MM.1S (cell line): ENCODE results near the gene ARHGEF12.

Experiments used
- EZH2 ChIP-seq: fragments of 300-600 bp; sonication (generic); optimal IDR thresholded peaks from 2 replicates; pipeline ENCODE3; 2017; ENCODE audit warnings: low read depth, mild to moderate bottlenecking, antibody characterized with exemption, low read length, mixed read lengths
- TF ChIP-seq, protein P1 (sequence below): fragments of 300-600 bp; sonication (generic); IDR thresholded peaks from 2 replicates; pipeline ENCODE4 v1.5.1; 2016; ENCODE audit warnings: antibody characterized with exemption, low read length, mixed read lengths

DNA sequence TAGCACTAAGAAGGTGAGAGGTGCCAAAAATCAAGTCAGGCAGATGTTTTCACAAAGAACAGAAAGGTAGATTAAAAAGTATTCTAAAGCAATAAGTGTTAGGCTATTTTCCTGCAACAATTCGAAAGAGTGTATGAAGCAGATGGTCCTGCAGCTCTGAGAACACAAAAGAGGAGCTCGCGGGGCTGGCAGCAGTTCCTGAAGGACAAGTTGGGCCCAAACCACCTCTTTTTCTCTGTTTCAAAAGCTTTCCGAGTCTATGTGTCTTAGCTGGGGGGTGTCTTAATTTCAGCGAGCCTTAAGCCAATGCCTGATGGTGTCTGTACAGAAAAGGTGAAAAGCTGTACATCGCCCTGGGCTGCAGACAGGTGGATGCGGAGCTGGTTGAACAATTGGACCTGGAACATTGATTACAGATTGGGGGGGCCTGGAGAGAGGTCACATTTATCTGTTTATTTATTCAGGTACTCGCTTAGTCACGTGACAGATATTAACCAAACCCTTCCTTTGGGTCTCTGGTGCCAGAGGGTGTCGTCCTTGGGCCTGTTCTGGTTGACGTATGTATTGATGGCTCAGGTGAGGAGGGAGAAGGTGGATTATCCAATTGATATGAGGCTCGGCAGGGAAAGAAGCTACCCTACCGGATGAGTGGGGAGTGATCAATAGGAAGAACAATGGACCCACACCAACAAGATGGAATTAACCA is 200.0 kb downstream of the ARHGEF12 start:
- TF ChIP-seq, protein P1, sequence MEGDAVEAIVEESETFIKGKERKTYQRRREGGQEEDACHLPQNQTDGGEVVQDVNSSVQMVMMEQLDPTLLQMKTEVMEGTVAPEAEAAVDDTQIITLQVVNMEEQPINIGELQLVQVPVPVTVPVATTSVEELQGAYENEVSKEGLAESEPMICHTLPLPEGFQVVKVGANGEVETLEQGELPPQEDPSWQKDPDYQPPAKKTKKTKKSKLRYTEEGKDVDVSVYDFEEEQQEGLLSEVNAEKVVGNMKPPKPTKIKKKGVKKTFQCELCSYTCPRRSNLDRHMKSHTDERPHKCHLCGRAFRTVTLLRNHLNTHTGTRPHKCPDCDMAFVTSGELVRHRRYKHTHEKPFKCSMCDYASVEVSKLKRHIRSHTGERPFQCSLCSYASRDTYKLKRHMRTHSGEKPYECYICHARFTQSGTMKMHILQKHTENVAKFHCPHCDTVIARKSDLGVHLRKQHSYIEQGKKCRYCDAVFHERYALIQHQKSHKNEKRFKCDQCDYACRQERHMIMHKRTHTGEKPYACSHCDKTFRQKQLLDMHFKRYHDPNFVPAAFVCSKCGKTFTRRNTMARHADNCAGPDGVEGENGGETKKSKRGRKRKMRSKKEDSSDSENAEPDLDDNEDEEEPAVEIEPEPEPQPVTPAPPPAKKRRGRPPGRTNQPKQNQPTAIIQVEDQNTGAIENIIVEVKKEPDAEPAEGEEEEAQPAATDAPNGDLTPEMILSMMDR: no peak
- no peak for TF ChIP-seq EZH2
